ENCODE measurements around the gene ACTR3. TPM values are rescaled to one million over a fixed set of nuclear protein-coding genes. Genes with fewer than 3 reads are reported as not detected.

Gene ACTR3
- total RNA-seq, 1 experiment from 2014 or later = 296 TPM

- peak overlapping the region; percentile 52 for H3K27ac Mint-ChIP-seq (ENCODE audit: unreplicated experiment)
- intact Hi-C loops (cut with micrococcal nuclease; ENCODE audit: unreplicated experiment) = loop anchor here (2.0 kb wide), 1 partner anchor 585 kb away; no protein-coding TSS in a partner anchor
These were observed 76.3 kb downstream of the ACTR3 start for GRCh38 chr2:113966171-113966570.

GRCh38 chr2:113966832-113967231 is 76.9 kb downstream of the ACTR3 start:
- TF ChIP-seq CTCF (IDR thresholded peaks at IDR 0.05; ENCODE audit: unreplicated experiment) = no peak
- Mint-ChIP-seq H3K27ac (ENCODE audit: unreplicated experiment) (peak overlapping the region; percentile 78), H3K9me3 (ENCODE audit: low read depth, unreplicated experiment) (no peaks in the 10 kb centered on the region), H3K4me1 (ENCODE audit: low read depth, unreplicated experiment) (peaks cover 42% of the 10 kb centered on the region), H3K36me3 (ENCODE audit: insufficient read depth, unreplicated experiment) (peaks cover 56% of the 10 kb centered on the region), H3K27me3 (ENCODE audit: unreplicated experiment) (no peaks in the 10 kb centered on the region), H3K4me3 (ENCODE audit: low read depth, unreplicated experiment) (no peak overlapping the region)
- CTCF ChIA-PET = interaction anchor here (0.9 to 2.4 kb wide), 2 partner anchors 11 to 584 kb away, joined by 3 to 15 read pairs; no protein-coding TSS in a partner anchor
- intact Hi-C loops (cut with micrococcal nuclease; ENCODE audit: unreplicated experiment) = loop anchor here (2.0 kb wide), 1 partner anchor 584 kb away; no protein-coding TSS in a partner anchor
- no peak for DNase-seq
- no TSS peak for BruUV-seq (replicated peaks)

More at GRCh38 chr2:113966171-113966570, 76.3 kb downstream of the ACTR3 start:
- CTCF ChIA-PET = interaction anchor here (0.9 to 2.4 kb wide), 3 partner anchors 11 to 585 kb away, joined by 3 to 15 read pairs (median 3); no protein-coding TSS in a partner anchor
- no peak for TF ChIP-seq CTCF (IDR thresholded peaks at IDR 0.05; ENCODE audit: unreplicated experiment)
- peaks cover 53% of the 10 kb centered on the region for H3K36me3 Mint-ChIP-seq (ENCODE audit: insufficient read depth, unreplicated experiment)
- peaks cover 42% of the 10 kb centered on the region for H3K4me1 Mint-ChIP-seq (ENCODE audit: low read depth, unreplicated experiment)
- H3K27me3 Mint-ChIP-seq (ENCODE audit: unreplicated experiment) = no peaks in the 10 kb centered on the region
- no peaks in the 10 kb centered on the region for H3K9me3 Mint-ChIP-seq (ENCODE audit: low read depth, unreplicated experiment)
- DNase-seq = no peak
- no TSS peak for BruUV-seq (replicated peaks)
- no peak overlapping the region for H3K4me3 Mint-ChIP-seq (ENCODE audit: low read depth, unreplicated experiment)

- H3K36me3 Mint-ChIP-seq (ENCODE audit: insufficient read depth, unreplicated experiment) = peaks cover 56% of the 10 kb centered on the region
- no peak for TF ChIP-seq CTCF (IDR thresholded peaks at IDR 0.05; ENCODE audit: unreplicated experiment)
- no peaks in the 10 kb centered on the region for H3K27me3 Mint-ChIP-seq (ENCODE audit: unreplicated experiment)
- peak overlapping the region; percentile 78 for H3K27ac Mint-ChIP-seq (ENCODE audit: unreplicated experiment)
- intact Hi-C loops (cut with micrococcal nuclease; ENCODE audit: unreplicated experiment) = loop anchor here (2.0 kb wide), 1 partner anchor 584 kb away; no protein-coding TSS in a partner anchor
- CTCF ChIA-PET = interaction anchor here (2.4 kb wide), 1 partner anchor 584 kb away, joined by 15 read pairs; no protein-coding TSS in a partner anchor
- H3K4me3 Mint-ChIP-seq (ENCODE audit: low read depth, unreplicated experiment) = no peak overlapping the region
- no peak for DNase-seq
- peaks cover 40% of the 10 kb centered on the region for H3K4me1 Mint-ChIP-seq (ENCODE audit: low read depth, unreplicated experiment)
- BruUV-seq (replicated peaks) = no TSS peak
- no peaks in the 10 kb centered on the region for H3K9me3 Mint-ChIP-seq (ENCODE audit: low read depth, unreplicated experiment)
These were observed 77.4 kb downstream of the ACTR3 start for GRCh38 chr2:113967272-113967671.

GRCh38 chr2:113972766-113973165 is 82.9 kb downstream of the ACTR3 start:
- Mint-ChIP-seq H3K27me3 (ENCODE audit: unreplicated experiment) (no peaks in the 10 kb centered on the region), H3K27ac (ENCODE audit: unreplicated experiment) (peak overlapping the region; percentile 37), H3K36me3 (ENCODE audit: insufficient read depth, unreplicated experiment) (peaks cover 48% of the 10 kb centered on the region), H3K4me3 (ENCODE audit: low read depth, unreplicated experiment) (no peak overlapping the region), H3K4me1 (ENCODE audit: low read depth, unreplicated experiment) (peaks cover 32% of the 10 kb centered on the region), H3K9me3 (ENCODE audit: low read depth, unreplicated experiment) (no peaks in the 10 kb centered on the region)
- DNase-seq = no peak
- intact Hi-C loops (cut with micrococcal nuclease; ENCODE audit: unreplicated experiment) = loop anchor here (10.0 kb wide), 2 partner anchors 322 to 422 kb away; no protein-coding TSS in a partner anchor
- no TSS peak for BruUV-seq (replicated peaks)
- CTCF ChIA-PET = no interaction called here
- TF ChIP-seq CTCF (IDR thresholded peaks at IDR 0.05; ENCODE audit: unreplicated experiment) = no peak
